GM18511 (cell line): ENCODE data around the gene DOCK4.

ENCODE experiments used
- ATAC-seq: cut with Tn5 transposase; IDR thresholded peaks from one replicate; pipeline ENCODE4 v1.9.1; 2021; ENCODE audit warnings: mild to moderate bottlenecking, moderate library complexity; ENCODE audit not compliant: unreplicated experiment

Gene DOCK4

DNA sequence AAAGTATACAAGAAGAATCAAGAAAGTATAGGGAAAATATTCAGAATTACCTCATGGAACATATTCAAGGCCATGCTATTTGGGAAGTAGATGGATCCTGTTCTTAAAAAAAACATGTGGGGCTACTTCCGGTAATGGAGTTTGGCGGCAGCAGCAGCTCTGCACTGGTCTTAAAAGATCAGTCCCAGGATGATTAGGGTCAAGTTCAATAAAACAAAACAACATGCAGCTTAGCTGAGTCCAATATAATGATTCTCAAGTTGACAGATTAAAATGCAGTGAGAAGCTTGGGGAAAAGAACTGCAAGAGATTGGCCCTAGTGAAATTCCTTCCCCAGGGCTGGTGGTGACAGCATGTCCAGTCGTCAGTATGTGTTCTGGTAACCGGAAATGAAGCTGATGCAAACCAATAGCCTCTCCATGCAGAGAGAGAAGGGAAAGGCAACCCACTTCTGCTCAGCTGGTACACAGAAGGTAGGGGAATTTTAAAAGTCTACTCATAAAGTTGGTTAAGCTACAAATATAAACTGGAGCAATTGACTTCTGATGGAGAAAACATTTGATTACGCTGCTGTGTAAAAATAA lies 338.8 kb downstream of the DOCK4 start:
- no peak for ATAC-seq

- no peak for ATAC-seq
These were observed 339.4 kb downstream of the DOCK4 start for GRCh38 chr7:111866787-111867186.

DNA sequence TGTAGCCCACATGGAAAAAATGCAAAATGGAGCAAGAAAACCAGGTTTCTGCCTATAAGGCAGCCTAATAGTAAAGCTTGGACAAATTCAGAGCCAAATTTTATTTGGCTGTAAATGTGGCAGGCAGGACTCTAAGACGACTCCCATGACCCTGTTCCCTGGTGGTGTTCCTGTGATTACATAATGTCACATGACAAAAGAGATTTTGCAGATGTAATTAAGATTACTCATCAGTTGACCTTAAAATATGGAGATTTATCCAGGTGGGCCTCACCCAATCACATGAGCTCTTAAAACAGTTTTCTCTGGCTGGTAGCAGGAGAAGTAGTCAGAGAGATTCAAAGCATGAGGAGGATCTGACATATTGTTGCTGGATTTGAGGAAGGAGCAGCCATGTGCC lies 340.8 kb downstream of the DOCK4 start:
- no peak for ATAC-seq

DNA sequence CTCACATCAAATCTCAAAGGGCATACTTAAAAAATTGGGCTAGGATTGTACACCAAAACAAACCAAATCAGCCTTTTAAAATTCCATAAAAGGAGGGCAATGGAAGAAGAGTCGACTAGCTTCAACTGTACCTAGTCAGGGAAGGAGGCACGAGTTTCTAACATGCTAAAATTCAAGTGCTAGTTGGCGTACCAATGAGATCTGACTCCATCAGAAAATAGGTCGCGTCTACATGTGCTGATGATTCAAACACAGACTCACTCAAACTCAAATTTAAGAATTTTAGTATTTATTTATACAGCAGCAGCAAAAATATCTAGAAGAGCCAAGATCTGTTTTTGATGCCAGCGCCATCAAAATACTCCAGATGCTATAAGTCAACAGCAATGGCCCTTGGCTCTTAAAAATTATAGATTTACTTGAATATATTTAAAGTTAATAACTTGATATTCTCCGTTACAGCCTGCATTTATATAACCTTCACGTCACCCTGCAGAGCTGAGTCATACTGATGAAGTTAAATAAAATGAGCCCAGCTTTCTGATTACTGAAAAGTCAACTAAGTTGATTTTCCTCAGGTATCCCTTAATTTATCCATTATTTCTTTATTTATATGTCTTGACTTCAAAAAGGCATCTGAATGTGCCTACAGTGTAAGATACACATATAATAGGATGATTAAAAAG lies 341.8 kb downstream of the DOCK4 start:
- ATAC-seq = no peak

DNA sequence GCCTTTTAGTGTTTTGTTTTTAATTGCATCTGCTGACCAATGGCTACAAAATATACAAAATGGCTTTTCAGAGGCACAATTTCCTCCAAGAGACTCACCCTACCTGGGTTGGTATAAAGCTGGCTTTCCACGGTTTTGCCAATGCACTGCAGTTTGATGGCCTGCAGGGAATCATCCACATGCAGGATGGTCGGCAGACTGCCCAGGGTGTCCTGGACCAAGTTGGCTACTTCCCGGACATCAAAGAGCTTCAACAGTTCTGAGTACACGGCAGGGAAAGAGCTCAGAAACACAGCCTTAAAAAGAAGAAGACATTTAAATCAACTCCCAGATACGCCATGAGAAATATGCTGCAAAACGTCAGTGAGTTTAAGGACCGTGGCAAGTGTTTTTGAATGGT lies 342.9 kb downstream of the DOCK4 start:
- no peak for ATAC-seq

GRCh38 chr7:111860248-111860647 lies 346.0 kb downstream of the DOCK4 start:
- ATAC-seq = no peak

DNA sequence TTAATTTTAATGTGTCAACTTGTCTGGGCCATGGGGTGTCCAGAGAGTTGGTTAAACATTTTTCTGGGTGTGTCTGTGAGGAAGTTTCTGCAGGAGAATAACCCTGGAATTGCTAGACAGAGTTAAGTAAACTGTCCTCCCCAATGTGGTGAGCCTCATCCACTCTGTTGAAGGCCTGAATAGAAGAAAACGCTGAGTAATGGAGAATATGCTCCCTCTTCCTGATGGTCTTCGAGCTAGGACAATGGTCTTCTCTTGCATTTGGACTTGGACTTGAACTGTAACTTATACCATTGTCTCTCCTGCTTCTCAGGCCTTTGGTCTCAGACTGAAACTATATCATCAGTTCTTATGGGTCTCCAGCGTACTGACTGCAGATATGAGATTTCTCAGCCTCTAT lies 347.9 kb downstream of the DOCK4 start:
- no peak for ATAC-seq

DNA sequence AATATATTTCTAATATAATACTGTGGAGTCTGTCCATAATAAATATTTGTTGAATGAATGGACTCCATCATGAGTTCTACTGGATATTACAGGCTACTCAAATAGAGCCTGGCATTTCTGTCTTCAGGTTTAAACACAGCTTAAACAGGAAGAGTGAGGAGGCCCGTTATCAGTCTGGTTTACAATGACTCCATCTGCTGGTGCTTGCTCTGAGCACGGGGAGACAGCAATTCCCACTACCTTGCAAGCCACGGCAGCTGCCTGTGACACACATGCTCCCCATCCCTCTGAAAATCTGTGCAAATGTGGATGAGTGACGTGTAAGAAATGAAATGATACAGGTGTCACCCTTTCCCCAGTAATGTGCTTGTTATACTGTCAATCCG lies 350.4 kb downstream of the DOCK4 start:
- ATAC-seq = no peak

- ATAC-seq = peak; percentile 84
These were observed 350.9 kb downstream of the DOCK4 start for GRCh38 chr7:111855161-111855841.

DNA sequence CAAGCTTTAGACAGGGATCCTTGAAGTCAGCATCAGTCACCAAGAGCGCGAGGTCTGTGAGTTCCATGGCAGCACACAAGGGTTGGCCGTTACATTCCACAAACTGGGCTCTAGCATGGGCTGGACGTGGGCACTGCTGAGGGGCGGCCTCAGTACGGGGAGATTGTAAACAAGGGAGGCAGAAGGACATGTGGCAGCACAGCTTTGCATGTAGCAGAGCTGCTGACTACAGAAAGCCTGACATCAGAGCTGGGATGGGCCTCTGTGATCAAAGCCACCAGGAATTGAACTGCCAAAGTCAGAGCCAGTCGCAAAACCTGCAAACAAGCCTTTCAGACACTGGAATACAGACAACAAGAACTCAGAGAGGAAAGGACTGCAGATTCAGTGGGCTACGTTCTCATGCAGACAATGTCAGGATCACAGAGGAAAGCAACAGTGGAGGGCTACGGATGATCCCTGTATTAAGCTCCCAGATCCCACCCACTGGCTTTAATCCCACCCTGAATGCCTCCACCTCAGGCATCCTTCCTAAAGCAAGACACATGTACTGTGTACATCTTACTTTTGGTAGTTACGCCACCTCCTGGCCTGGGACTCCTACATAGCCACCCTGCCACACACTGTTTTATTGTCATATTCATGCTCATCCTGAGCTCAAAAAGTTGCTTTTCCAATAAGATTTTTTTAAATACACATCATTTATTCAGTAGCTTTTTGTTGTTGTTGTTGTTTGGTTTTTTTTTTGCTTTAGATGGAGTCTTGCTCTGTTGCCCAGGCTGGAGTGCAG lies 352.8 kb downstream of the DOCK4 start:
- ATAC-seq = no peak

- no peak for ATAC-seq
These were observed 354.1 kb downstream of the DOCK4 start for GRCh38 chr7:111852081-111852480.

DNA sequence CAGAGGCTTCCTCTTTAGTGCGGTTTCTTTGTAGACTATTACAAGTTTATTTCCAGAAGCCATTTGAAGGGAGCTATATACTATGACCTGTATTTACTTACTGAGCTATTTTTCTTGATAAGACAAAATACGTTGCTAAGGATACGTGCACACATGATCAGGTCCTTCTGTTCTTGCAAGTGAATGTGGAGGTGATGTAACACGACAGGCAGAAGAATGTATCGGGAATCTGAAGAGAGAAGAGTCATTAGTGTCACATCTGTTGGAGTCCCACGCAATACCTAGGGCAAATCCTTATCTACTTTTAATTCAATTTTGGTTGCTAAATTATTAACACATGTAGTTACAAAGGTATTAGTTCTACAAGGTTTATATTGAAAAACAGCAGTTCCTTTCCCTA lies 359.3 kb downstream of the DOCK4 start:
- no peak for ATAC-seq

DNA sequence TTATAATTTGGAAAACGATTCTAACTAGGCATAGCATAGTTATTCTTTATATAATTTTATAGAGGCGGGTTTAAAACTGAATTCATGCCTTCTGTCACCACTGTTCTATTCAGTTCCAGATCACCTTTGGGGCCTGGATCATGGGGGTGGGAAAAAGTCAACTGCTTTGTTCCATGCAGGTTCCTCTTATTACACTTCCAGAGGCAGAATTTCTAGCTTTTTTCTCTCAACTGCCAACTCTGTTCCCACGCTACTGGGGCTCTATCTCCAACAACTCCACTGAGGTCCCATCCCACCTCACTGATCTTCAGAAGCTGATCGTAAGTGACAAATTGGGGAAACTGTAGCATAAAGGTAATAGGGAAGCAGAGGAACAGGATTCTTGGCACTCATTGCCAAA lies 360.3 kb downstream of the DOCK4 start:
- no peak for ATAC-seq

- ATAC-seq = no peak
These were observed 361.1 kb downstream of the DOCK4 start for GRCh38 chr7:111844904-111845671.

DNA sequence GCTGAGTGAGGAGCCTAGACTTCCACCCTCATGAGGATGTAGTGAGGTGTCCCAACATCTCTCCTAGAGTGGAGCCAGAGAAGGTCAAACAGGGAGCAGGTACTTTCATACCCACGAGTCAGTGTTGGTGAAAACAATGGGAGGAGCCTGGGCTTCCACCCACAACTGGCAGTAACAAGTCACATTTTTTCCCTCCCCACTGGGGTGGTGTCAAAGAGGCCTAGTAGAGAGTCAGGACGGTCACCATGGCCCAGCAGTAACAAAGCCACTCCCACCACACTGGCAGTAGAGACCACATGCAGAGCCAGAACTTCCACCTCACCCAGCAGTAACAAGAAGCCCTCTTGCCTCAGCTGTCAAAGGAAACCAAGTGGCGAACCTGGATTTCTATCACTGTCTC lies 363.7 kb downstream of the DOCK4 start:
- no peak for ATAC-seq

DNA sequence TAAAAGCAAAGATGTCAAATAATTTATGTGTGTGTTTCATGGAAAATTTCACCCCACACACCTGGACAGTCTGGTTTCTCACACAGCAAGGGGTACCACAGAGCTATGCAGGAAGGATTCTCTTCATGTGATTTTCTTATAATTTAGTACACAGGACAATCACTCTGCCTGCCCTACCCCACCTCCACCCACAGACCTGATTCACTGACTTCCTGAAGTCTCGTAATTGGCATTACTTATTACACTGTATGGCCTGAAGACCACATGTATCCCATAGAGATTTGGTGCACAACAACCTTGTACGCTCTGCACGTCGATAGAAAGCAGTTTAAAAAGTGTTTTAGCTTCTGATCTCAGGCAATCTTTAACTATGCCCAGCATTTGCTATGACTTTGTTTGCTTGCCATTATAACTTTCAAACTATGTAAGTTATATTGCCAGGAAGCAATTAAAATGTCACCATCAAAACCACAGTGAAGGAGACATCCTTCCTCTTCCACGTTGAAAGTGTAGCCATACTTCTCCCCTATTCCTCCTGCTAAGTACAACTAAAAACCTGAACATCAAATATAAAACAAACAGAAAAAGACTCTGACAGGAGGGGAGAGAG lies 364.5 kb downstream of the DOCK4 start:
- no peak for ATAC-seq

DNA sequence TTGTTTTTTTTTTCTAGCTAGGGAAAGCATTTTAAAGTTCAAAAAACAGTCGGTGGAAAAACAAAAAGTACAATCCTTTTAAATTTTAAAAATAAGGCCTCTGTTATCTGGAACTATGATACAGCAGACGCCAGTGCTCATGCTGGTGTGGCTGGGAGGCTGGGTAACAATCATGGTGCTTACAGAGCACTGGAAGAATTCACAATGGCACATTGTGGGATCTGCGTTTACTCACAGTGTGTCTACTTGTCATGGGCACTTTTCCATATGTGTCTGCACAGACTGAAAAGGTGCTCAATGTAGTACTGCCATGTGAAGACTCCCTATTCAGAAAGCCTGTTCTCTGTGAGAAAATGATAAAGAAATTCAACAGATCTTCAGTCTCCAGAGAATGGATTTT lies 365.7 kb downstream of the DOCK4 start:
- ATAC-seq = no peak

GRCh38 chr7:111839261-111839660 lies 366.9 kb downstream of the DOCK4 start:
- ATAC-seq = no peak

GRCh38 chr7:111836592-111836991 lies 369.6 kb downstream of the DOCK4 start:
- ATAC-seq = no peak

DNA sequence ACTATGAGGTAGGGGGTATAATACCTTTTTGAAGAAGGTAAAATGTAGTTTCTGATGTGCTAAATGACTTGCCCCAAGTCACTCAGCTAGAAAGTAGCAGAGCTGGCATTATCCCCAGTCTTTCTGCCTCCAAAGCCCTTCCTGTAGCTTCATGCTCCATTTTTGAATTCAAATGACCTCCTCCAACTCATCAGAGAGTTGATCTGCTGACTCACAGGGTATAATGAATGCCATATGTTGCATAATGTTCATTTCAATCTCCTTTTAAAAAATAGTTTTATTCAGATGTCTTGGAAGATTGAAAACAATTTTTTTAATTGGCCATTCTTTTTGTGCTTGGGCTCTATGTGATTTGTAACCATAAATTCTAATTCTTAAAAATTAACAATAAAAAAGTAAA lies 371.1 kb downstream of the DOCK4 start:
- ATAC-seq = no peak

GRCh38 chr7:111834367-111834766 lies 371.8 kb downstream of the DOCK4 start:
- ATAC-seq = no peak
